Ishikawa (cell line): ENCODE measurements around the gene TXLNA.

ENCODE experiments used
- EP300 ChIP-seq: IDR thresholded peaks from 2 replicates; pipeline ENCODE4 v1.6.1; 2012; ENCODE audit warnings: borderline replicate concordance
- FOXM1 ChIP-seq: IDR thresholded peaks from 2 replicates; pipeline ENCODE4 v1.6.1; 2012; ENCODE audit warnings: low read depth, borderline replicate concordance
- MAX ChIP-seq: IDR thresholded peaks from 2 replicates; pipeline ENCODE4 v1.6.1; 2012
- NFIC ChIP-seq: IDR thresholded peaks from 2 replicates; pipeline ENCODE4 v1.6.1; 2012
- RAD21 ChIP-seq: IDR thresholded peaks from 2 replicates; pipeline ENCODE4 v1.6.1; 2012; ENCODE audit warnings: low read depth
- YY1 ChIP-seq: IDR thresholded peaks from 2 replicates; pipeline ENCODE4 v1.6.1; 2012; ENCODE audit warnings: low read depth
- TF ChIP-seq, protein P1 (sequence below): IDR thresholded peaks from 2 replicates; pipeline ENCODE4 v1.6.1; 2012; ENCODE audit warnings: low read depth, mild to moderate bottlenecking
- TF ChIP-seq, protein P2 (sequence below): IDR thresholded peaks from 2 replicates; pipeline ENCODE4 v1.6.1; 2012

DNA sequence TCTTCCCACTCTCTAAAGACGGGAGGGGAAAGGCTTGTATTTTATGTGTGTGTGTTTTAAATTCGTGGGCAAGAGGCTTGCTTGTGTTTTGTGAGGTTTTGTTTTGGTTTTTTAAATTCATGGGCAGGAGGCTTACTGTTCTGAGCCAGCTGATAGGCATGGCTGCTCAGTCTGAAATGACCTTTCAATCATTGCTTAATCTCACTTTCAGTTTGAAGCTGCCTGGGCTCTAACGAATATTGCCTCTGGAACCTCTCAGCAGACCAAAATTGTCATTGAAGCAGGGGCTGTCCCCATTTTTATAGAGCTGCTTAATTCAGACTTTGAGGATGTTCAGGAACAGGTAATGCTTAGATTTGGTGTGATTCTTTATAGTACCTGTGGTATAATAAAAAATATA, 20.3 kb upstream of the TXLNA start:
- TF ChIP-seq YY1 (no peak), FOXM1 (no peak), NFIC (no peak), EP300 (no peak), RAD21 (no peak), MAX (no peak)
- TF ChIP-seq, protein P1, sequence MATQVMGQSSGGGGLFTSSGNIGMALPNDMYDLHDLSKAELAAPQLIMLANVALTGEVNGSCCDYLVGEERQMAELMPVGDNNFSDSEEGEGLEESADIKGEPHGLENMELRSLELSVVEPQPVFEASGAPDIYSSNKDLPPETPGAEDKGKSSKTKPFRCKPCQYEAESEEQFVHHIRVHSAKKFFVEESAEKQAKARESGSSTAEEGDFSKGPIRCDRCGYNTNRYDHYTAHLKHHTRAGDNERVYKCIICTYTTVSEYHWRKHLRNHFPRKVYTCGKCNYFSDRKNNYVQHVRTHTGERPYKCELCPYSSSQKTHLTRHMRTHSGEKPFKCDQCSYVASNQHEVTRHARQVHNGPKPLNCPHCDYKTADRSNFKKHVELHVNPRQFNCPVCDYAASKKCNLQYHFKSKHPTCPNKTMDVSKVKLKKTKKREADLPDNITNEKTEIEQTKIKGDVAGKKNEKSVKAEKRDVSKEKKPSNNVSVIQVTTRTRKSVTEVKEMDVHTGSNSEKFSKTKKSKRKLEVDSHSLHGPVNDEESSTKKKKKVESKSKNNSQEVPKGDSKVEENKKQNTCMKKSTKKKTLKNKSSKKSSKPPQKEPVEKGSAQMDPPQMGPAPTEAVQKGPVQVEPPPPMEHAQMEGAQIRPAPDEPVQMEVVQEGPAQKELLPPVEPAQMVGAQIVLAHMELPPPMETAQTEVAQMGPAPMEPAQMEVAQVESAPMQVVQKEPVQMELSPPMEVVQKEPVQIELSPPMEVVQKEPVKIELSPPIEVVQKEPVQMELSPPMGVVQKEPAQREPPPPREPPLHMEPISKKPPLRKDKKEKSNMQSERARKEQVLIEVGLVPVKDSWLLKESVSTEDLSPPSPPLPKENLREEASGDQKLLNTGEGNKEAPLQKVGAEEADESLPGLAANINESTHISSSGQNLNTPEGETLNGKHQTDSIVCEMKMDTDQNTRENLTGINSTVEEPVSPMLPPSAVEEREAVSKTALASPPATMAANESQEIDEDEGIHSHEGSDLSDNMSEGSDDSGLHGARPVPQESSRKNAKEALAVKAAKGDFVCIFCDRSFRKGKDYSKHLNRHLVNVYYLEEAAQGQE, result no peak
- TF ChIP-seq, protein P2, sequence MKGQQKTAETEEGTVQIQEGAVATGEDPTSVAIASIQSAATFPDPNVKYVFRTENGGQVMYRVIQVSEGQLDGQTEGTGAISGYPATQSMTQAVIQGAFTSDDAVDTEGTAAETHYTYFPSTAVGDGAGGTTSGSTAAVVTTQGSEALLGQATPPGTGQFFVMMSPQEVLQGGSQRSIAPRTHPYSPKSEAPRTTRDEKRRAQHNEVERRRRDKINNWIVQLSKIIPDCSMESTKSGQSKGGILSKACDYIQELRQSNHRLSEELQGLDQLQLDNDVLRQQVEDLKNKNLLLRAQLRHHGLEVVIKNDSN, result no peak
